Fibroblast of mammary gland (primary cell): ENCODE data around the gene CACNA1C.
A peak's percentile ranks its signal among the peaks of the same experiment; 100 is the strongest.

ENCODE experiments used
- DNase-seq: peaks from one replicate; pipeline ENCODE4 v3.0.0-alpha.2; 2010; ENCODE audit warnings: low read depth
- H3K4me3 ChIP-seq: 2 replicates; pipeline ENCODE4 v1.5.1; 2011; ENCODE audit warnings: low read depth, mild to moderate bottlenecking, low read length, moderate library complexity; ENCODE audit not compliant: control insufficient read depth
- CTCF ChIP-seq: conservative IDR thresholded peaks from 2 replicates; pipeline ENCODE4 v1.5.1; 2011; ENCODE audit warnings: low read depth, low read length, inconsistent platforms; ENCODE audit not compliant: control insufficient read depth, insufficient read depth

The CACNA1C gene

GRCh38 chr12:2082321-2082720, 29.5 kb downstream of the CACNA1C start:
- DNase-seq, result no peak
- TF ChIP-seq CTCF, result no peak
- no peak overlapping the region for H3K4me3 ChIP-seq

GRCh38 chr12:2083008-2083407, 30.2 kb downstream of the CACNA1C start:
- H3K4me3 ChIP-seq, result no peak overlapping the region
- peak; percentile 18 for DNase-seq
- no peak for TF ChIP-seq CTCF

GRCh38 chr12:2083561-2083960, 30.8 kb downstream of the CACNA1C start:
- no peak for TF ChIP-seq CTCF
- H3K4me3 ChIP-seq, result no peak overlapping the region
- peak; percentile 34 for DNase-seq

- no peak overlapping the region for H3K4me3 ChIP-seq
- no peak for TF ChIP-seq CTCF
- DNase-seq, result peak; percentile 89
Observed at GRCh38 chr12:2084553-2085296, 31.9 kb downstream of the CACNA1C start.

GRCh38 chr12:2092354-2092753, 39.6 kb downstream of the CACNA1C start:
- no peak overlapping the region for H3K4me3 ChIP-seq
- no peak for DNase-seq
- no peak for TF ChIP-seq CTCF

- DNase-seq, result no peak
Observed at GRCh38 chr12:2092890-2093289, 40.1 kb downstream of the CACNA1C start.

More at GRCh38 chr12:2092890-2093289, 40.1 kb downstream of the CACNA1C start:
- TF ChIP-seq CTCF, result no peak
- H3K4me3 ChIP-seq, result no peak overlapping the region
